COLO668 (cell line): ENCODE measurements around the gene PRAME.
"Not testable (repeated sequence)": the region's sequence is repeated elsewhere in the genome, so short reads cannot be mapped to it uniquely, and the experiment has no call there.

Experiments
- DNase-seq: peaks from one replicate; lab custom pipeline; 2025; ENCODE audit not compliant: unreplicated experiment; lab: John Stamatoyannopoulos, UW

Gene PRAME

GRCh38 chr22:22558972-22559603, at the start of gene PRAME:
Gene PRAME (minus strand): TSS chr22:22559265. CDS start chr22:22556832, 2,433 bp downstream.
- peak; percentile 84 for DNase-seq

GRCh38 chr22:22608022-22608421, 49.0 kb upstream of the PRAME start:
- DNase-seq, result not testable (repeated sequence)

GRCh38 chr22:22605074-22605404, 46.0 kb upstream of the PRAME start:
- no peak for DNase-seq

- DNase-seq, result no peak
Measured at GRCh38 chr22:22604326-22605073, 45.4 kb upstream of the PRAME start.

- DNase-seq, result no peak
Measured at GRCh38 chr22:22603470-22603947, 44.4 kb upstream of the PRAME start.

GRCh38 chr22:22600531-22601261, 41.6 kb upstream of the PRAME start:
- DNase-seq, result no peak

GRCh38 chr22:22599248-22599647, 40.2 kb upstream of the PRAME start:
- no peak for DNase-seq

GRCh38 chr22:22598144-22598543, 39.1 kb upstream of the PRAME start:
- DNase-seq, result no peak

GRCh38 chr22:22595001-22595835, 36.2 kb upstream of the PRAME start:
- DNase-seq, result no peak

GRCh38 chr22:22593964-22594656, 35.0 kb upstream of the PRAME start:
- DNase-seq, result peak; percentile 61

GRCh38 chr22:22593250-22593649, 34.2 kb upstream of the PRAME start:
- no peak for DNase-seq

- no peak for DNase-seq
Measured at GRCh38 chr22:22591348-22592299, 32.6 kb upstream of the PRAME start.

- DNase-seq, result no peak
Measured at GRCh38 chr22:22590136-22590891, 31.2 kb upstream of the PRAME start.

GRCh38 chr22:22588485-22589164, 29.6 kb upstream of the PRAME start:
- no peak for DNase-seq

GRCh38 chr22:22587577-22588188, 28.6 kb upstream of the PRAME start:
- DNase-seq, result no peak

- no peak for DNase-seq
Measured at GRCh38 chr22:22584722-22585121, 25.7 kb upstream of the PRAME start.

GRCh38 chr22:22583030-22583429, 24.0 kb upstream of the PRAME start:
- DNase-seq, result no peak

GRCh38 chr22:22581524-22581923, 22.5 kb upstream of the PRAME start:
- DNase-seq, result not testable (repeated sequence)
